ENCODE measurements around the gene LIPH. TPM values are rescaled to one million over a fixed set of nuclear protein-coding genes. Genes with fewer than 3 reads are reported as not detected.

The LIPH gene
- total RNA-seq, 1 donor from 2014 or later = 2.2 TPM

GRCh38 chr3:185540695-185541094, 11.7 kb downstream of the LIPH start:
- DNase-seq (ENCODE audit: low spot score) = no peak

- DNase-seq (ENCODE audit: low spot score) = no peak
These were observed 12.5 kb downstream of the LIPH start for GRCh38 chr3:185539934-185540333.

GRCh38 chr3:185537369-185537970, 14.9 kb downstream of the LIPH start:
- peak; percentile 18 for DNase-seq (ENCODE audit: low spot score)

- peak; percentile 52 for DNase-seq (ENCODE audit: low spot score)
These were observed 17.9 kb downstream of the LIPH start for GRCh38 chr3:185534511-185534910.

GRCh38 chr3:185532901-185533300, 19.5 kb downstream of the LIPH start:
- no peak for DNase-seq (ENCODE audit: low spot score)

GRCh38 chr3:185530856-185531255, 21.5 kb downstream of the LIPH start:
- DNase-seq (ENCODE audit: low spot score) = no peak

- no peak for DNase-seq (ENCODE audit: low spot score)
These were observed 23.9 kb downstream of the LIPH start for GRCh38 chr3:185528532-185528931.

GRCh38 chr3:185527364-185527763, 25.0 kb downstream of the LIPH start:
- no peak for DNase-seq (ENCODE audit: low spot score)

- no peak for DNase-seq (ENCODE audit: low spot score)
These were observed 25.9 kb downstream of the LIPH start for GRCh38 chr3:185526349-185526951.

GRCh38 chr3:185521349-185522138, 30.8 kb downstream of the LIPH start:
- no peak for DNase-seq (ENCODE audit: low spot score)

GRCh38 chr3:185519021-185519420, 33.4 kb downstream of the LIPH start:
- DNase-seq (ENCODE audit: low spot score) = no peak

- no peak for DNase-seq (ENCODE audit: low spot score)
These were observed 34.8 kb downstream of the LIPH start for GRCh38 chr3:185517387-185518130.

- DNase-seq (ENCODE audit: low spot score) = no peak
These were observed 40.7 kb downstream of the LIPH start for GRCh38 chr3:185511711-185512110.

GRCh38 chr3:185508335-185508991, 43.9 kb downstream of the LIPH start:
- DNase-seq (ENCODE audit: low spot score) = no peak

GRCh38 chr3:185507883-185508282, 44.5 kb downstream of the LIPH start:
- no peak for DNase-seq (ENCODE audit: low spot score)

GRCh38 chr3:185504636-185505035, 47.8 kb downstream of the LIPH start:
- DNase-seq (ENCODE audit: low spot score) = no peak

- no peak for DNase-seq (ENCODE audit: low spot score)
These were observed 48.9 kb downstream of the LIPH start for GRCh38 chr3:185503521-185503920.

- no peak for DNase-seq (ENCODE audit: low spot score)
These were observed 49.4 kb downstream of the LIPH start for GRCh38 chr3:185502987-185503386.

GRCh38 chr3:185498503-185499396, 53.6 kb downstream of the LIPH start, which contains the start of gene TMEM41A:
TMEM41A (minus strand) TSS chr3:185499035; CDS start chr3:185498961, 74 bp downstream.
- peak; percentile 92 for DNase-seq (ENCODE audit: low spot score)

GRCh38 chr3:185490241-185490640, 62.1 kb downstream of the LIPH start:
- DNase-seq (ENCODE audit: low spot score) = no peak
